ENCODE measurements around the gene STK11IP.

The STK11IP gene

GRCh38 chr2:219642465-219643083 is 44.9 kb downstream of the STK11IP start:
- no peaks in the 10 kb centered on the region for H3K27me3 ChIP-seq (ENCODE audit: insufficient read depth, poor library complexity, severe bottlenecking)
- peak; percentile 91; the same call in 1 of the 2 replicates for TF ChIP-seq SPI1 (IDR thresholded peaks at IDR 0.05; ENCODE audit: borderline replicate concordance, low read depth)
- TF ChIP-seq CTCF (IDR thresholded peaks at IDR 0.05; ENCODE audit: insufficient read depth, low read length) = peak; percentile 99
- TF ChIP-seq POLR2AphosphoS5 (IDR thresholded peaks at IDR 0.05; ENCODE audit: low read depth) = no peak
- no peak for TF ChIP-seq GABPA (IDR thresholded peaks at IDR 0.05; ENCODE audit: low read depth)
- TF ChIP-seq REST (IDR thresholded peaks at IDR 0.05; ENCODE audit: insufficient replicate concordance, low read depth) = no peak
- no peak overlapping the region for H3K27ac ChIP-seq (replicated peaks)
- peak; percentile 95 to 98 for DNase-seq (ENCODE audit: low read depth in 1 of 2, low spot score in 1 of 2)
- H3K4me3 ChIP-seq (replicated peaks; ENCODE audit: insufficient read depth, low read length) = no peak overlapping the region

- TF ChIP-seq POLR2AphosphoS5 (IDR thresholded peaks at IDR 0.05; ENCODE audit: low read depth) (no peak), GABPA (IDR thresholded peaks at IDR 0.05; ENCODE audit: low read depth) (no peak), REST (IDR thresholded peaks at IDR 0.05; ENCODE audit: insufficient replicate concordance, low read depth) (no peak), SPI1 (IDR thresholded peaks at IDR 0.05; ENCODE audit: borderline replicate concordance, low read depth) (no peak), CTCF (IDR thresholded peaks at IDR 0.05; ENCODE audit: insufficient read depth, low read length) (no peak)
- DNase-seq (ENCODE audit: low read depth in 1 of 2, low spot score in 1 of 2) = no peak
- Histone ChIP-seq H3K27ac (replicated peaks) (no peak overlapping the region), H3K27me3 (ENCODE audit: insufficient read depth, poor library complexity, severe bottlenecking) (peaks cover 1% of the 10 kb centered on the region), H3K4me3 (replicated peaks; ENCODE audit: insufficient read depth, low read length) (no peak overlapping the region)
Measured at GRCh38 chr2:219643084-219643473, 45.4 kb downstream of the STK11IP start.

- TF ChIP-seq POLR2AphosphoS5 (IDR thresholded peaks at IDR 0.05; ENCODE audit: low read depth) (no peak), CTCF (IDR thresholded peaks at IDR 0.05; ENCODE audit: insufficient read depth, low read length) (no peak), REST (IDR thresholded peaks at IDR 0.05; ENCODE audit: insufficient replicate concordance, low read depth) (no peak), SPI1 (IDR thresholded peaks at IDR 0.05; ENCODE audit: borderline replicate concordance, low read depth) (no peak), GABPA (IDR thresholded peaks at IDR 0.05; ENCODE audit: low read depth) (no peak)
- Histone ChIP-seq H3K27me3 (ENCODE audit: insufficient read depth, poor library complexity, severe bottlenecking) (peaks cover 2% of the 10 kb centered on the region), H3K4me3 (replicated peaks; ENCODE audit: insufficient read depth, low read length) (no peak overlapping the region), H3K27ac (replicated peaks) (no peak overlapping the region)
- DNase-seq (ENCODE audit: low read depth in 1 of 2, low spot score in 1 of 2) = no peak
Measured at GRCh38 chr2:219643788-219644398, 46.2 kb downstream of the STK11IP start.
